ENCODE measurements around the gene TMEM170B.
"Not testable (repeated sequence)": the region's sequence is repeated elsewhere in the genome, so short reads cannot be mapped to it uniquely, and the experiment has no call there.

Gene TMEM170B

GRCh38 chr6:11548578-11548977, 11.0 kb downstream of the TMEM170B start:
- not testable (repeated sequence) for H2BK12ac ChIP-seq (ENCODE audit: low read length); H3K79me1 ChIP-seq (ENCODE audit: low read length); H3K79me2 ChIP-seq (ENCODE audit: control insufficient read depth, insufficient read depth, low read length, poor library complexity); H2BK120ac ChIP-seq (ENCODE audit: insufficient read depth, low read length, poor library complexity); H3K9me3 ChIP-seq (ENCODE audit: insufficient read depth, low read depth, low read length); H3K36me3 ChIP-seq (ENCODE audit: control insufficient read depth in 1 of 2, insufficient read depth in 2 of 2, low read length in 2 of 2); H3K4me2 ChIP-seq (ENCODE audit: low read length); H3K18ac ChIP-seq (ENCODE audit: low read length); H3K14ac ChIP-seq (ENCODE audit: low read length); H2BK5ac ChIP-seq (ENCODE audit: low read depth, low read length, poor library complexity); H3K4ac ChIP-seq (ENCODE audit: low read depth, low read length); H4K8ac ChIP-seq (ENCODE audit: low read depth, low read length); H3K23ac ChIP-seq (ENCODE audit: low read length); H4K12ac ChIP-seq (ENCODE audit: low read depth, low read length); H3K4me3 ChIP-seq (ENCODE audit: low read depth, low read length); DNase-seq; H3K9ac ChIP-seq (ENCODE audit: low read length); H3K4me1 ChIP-seq (ENCODE audit: control insufficient read depth in 1 of 2, insufficient read depth in 2 of 2, low read length in 2 of 2); H4K91ac ChIP-seq (ENCODE audit: low read depth, low read length); H2AFZ ChIP-seq (ENCODE audit: insufficient read depth, low read length, poor library complexity); H3K27ac ChIP-seq (ENCODE audit: low read depth, low read length); H2AK5ac ChIP-seq (ENCODE audit: low read length); H3K27me3 ChIP-seq (ENCODE audit: insufficient read depth, low read length)
- no CpG with 5 or more reads among the region's 4 CpGs for WGBS (ENCODE audit: extremely low coverage, insufficient coverage, insufficient read length)

- H4K91ac ChIP-seq (ENCODE audit: low read depth, low read length), result no peak overlapping the region
- H3K4me2 ChIP-seq (ENCODE audit: low read length), result no peak overlapping the region
- no peak overlapping the region for H2BK12ac ChIP-seq (ENCODE audit: low read length)
- H2BK5ac ChIP-seq (ENCODE audit: low read depth, low read length, poor library complexity), result no peak overlapping the region
- no peak for DNase-seq
- H3K9me3 ChIP-seq (ENCODE audit: insufficient read depth, low read depth, low read length), result no peaks in the 10 kb centered on the region
- WGBS (ENCODE audit: extremely low coverage, insufficient coverage, insufficient read length), result no CpG with 5 or more reads among the region's 1 CpG
- H3K14ac ChIP-seq (ENCODE audit: low read length), result no peak overlapping the region
- no peak overlapping the region for H3K9ac ChIP-seq (ENCODE audit: low read length)
- no peaks in the 10 kb centered on the region for H3K79me1 ChIP-seq (ENCODE audit: low read length)
- no peaks in the 10 kb centered on the region for H3K79me2 ChIP-seq (ENCODE audit: control insufficient read depth, insufficient read depth, low read length, poor library complexity)
- H2AK5ac ChIP-seq (ENCODE audit: low read length), result no peak overlapping the region
- no peak overlapping the region for H3K23ac ChIP-seq (ENCODE audit: low read length)
- H2AFZ ChIP-seq (ENCODE audit: insufficient read depth, low read length, poor library complexity), result no peak overlapping the region
- no peak overlapping the region for H2BK120ac ChIP-seq (ENCODE audit: insufficient read depth, low read length, poor library complexity)
- H3K27me3 ChIP-seq (ENCODE audit: insufficient read depth, low read length), result no peaks in the 10 kb centered on the region
- no peak overlapping the region for H3K18ac ChIP-seq (ENCODE audit: low read length)
- no peak overlapping the region for H3K4me3 ChIP-seq (ENCODE audit: low read depth, low read length)
- H3K36me3 ChIP-seq (ENCODE audit: control insufficient read depth in 1 of 2, insufficient read depth in 2 of 2, low read length in 2 of 2), result no peaks in the 10 kb centered on the region
- no peak overlapping the region for H4K12ac ChIP-seq (ENCODE audit: low read depth, low read length)
- no peak overlapping the region for H3K27ac ChIP-seq (ENCODE audit: low read depth, low read length)
- H4K8ac ChIP-seq (ENCODE audit: low read depth, low read length), result no peak overlapping the region
- H3K4ac ChIP-seq (ENCODE audit: low read depth, low read length), result no peak overlapping the region
- no peaks in the 10 kb centered on the region for H3K4me1 ChIP-seq (ENCODE audit: control insufficient read depth in 1 of 2, insufficient read depth in 2 of 2, low read length in 2 of 2)
These were observed 13.5 kb downstream of the TMEM170B start for GRCh38 chr6:11551053-11551452.

- no peaks in the 10 kb centered on the region for H3K27me3 ChIP-seq (ENCODE audit: insufficient read depth, low read length)
- no peak overlapping the region for H3K18ac ChIP-seq (ENCODE audit: low read length)
- no peak overlapping the region for H2AFZ ChIP-seq (ENCODE audit: insufficient read depth, low read length, poor library complexity)
- H3K9me3 ChIP-seq (ENCODE audit: insufficient read depth, low read depth, low read length), result no peaks in the 10 kb centered on the region
- H3K4ac ChIP-seq (ENCODE audit: low read depth, low read length), result no peak overlapping the region
- H3K79me1 ChIP-seq (ENCODE audit: low read length), result no peaks in the 10 kb centered on the region
- H3K14ac ChIP-seq (ENCODE audit: low read length), result no peak overlapping the region
- peak in 1 of 2 donors; percentile 8 for DNase-seq
- no peaks in the 10 kb centered on the region for H3K36me3 ChIP-seq (ENCODE audit: control insufficient read depth in 1 of 2, insufficient read depth in 2 of 2, low read length in 2 of 2)
- H4K8ac ChIP-seq (ENCODE audit: low read depth, low read length), result no peak overlapping the region
- no peak overlapping the region for H4K91ac ChIP-seq (ENCODE audit: low read depth, low read length)
- H3K4me1 ChIP-seq (ENCODE audit: control insufficient read depth in 1 of 2, insufficient read depth in 2 of 2, low read length in 2 of 2), result no peaks in the 10 kb centered on the region
- no peak overlapping the region for H2AK5ac ChIP-seq (ENCODE audit: low read length)
- H2BK5ac ChIP-seq (ENCODE audit: low read depth, low read length, poor library complexity), result no peak overlapping the region
- H3K4me2 ChIP-seq (ENCODE audit: low read length), result no peak overlapping the region
- H2BK12ac ChIP-seq (ENCODE audit: low read length), result no peak overlapping the region
- no peaks in the 10 kb centered on the region for H3K79me2 ChIP-seq (ENCODE audit: control insufficient read depth, insufficient read depth, low read length, poor library complexity)
- no peak overlapping the region for H3K27ac ChIP-seq (ENCODE audit: low read depth, low read length)
- H3K4me3 ChIP-seq (ENCODE audit: low read depth, low read length), result no peak overlapping the region
- no peak overlapping the region for H4K12ac ChIP-seq (ENCODE audit: low read depth, low read length)
- H3K9ac ChIP-seq (ENCODE audit: low read length), result no peak overlapping the region
- no peak overlapping the region for H2BK120ac ChIP-seq (ENCODE audit: insufficient read depth, low read length, poor library complexity)
- no peak overlapping the region for H3K23ac ChIP-seq (ENCODE audit: low read length)
These were observed 14.9 kb downstream of the TMEM170B start for GRCh38 chr6:11552442-11552841.

GRCh38 chr6:11553824-11554223, 16.3 kb downstream of the TMEM170B start:
- Histone ChIP-seq H3K23ac (ENCODE audit: low read length) (no peak overlapping the region), H3K27me3 (ENCODE audit: insufficient read depth, low read length) (no peaks in the 10 kb centered on the region), H2BK5ac (ENCODE audit: low read depth, low read length, poor library complexity) (no peak overlapping the region), H4K8ac (ENCODE audit: low read depth, low read length) (no peak overlapping the region), H3K4ac (ENCODE audit: low read depth, low read length) (no peak overlapping the region), H3K14ac (ENCODE audit: low read length) (no peak overlapping the region), H2AK5ac (ENCODE audit: low read length) (no peak overlapping the region), H3K79me2 (ENCODE audit: control insufficient read depth, insufficient read depth, low read length, poor library complexity) (no peaks in the 10 kb centered on the region), H2AFZ (ENCODE audit: insufficient read depth, low read length, poor library complexity) (no peak overlapping the region), H4K91ac (ENCODE audit: low read depth, low read length) (no peak overlapping the region), H3K18ac (ENCODE audit: low read length) (no peak overlapping the region), H3K36me3 (ENCODE audit: control insufficient read depth in 1 of 2, insufficient read depth in 2 of 2, low read length in 2 of 2) (no peaks in the 10 kb centered on the region), H3K9me3 (ENCODE audit: insufficient read depth, low read depth, low read length) (no peaks in the 10 kb centered on the region), H3K4me3 (ENCODE audit: low read depth, low read length) (no peak overlapping the region), H4K12ac (ENCODE audit: low read depth, low read length) (no peak overlapping the region), H3K9ac (ENCODE audit: low read length) (no peak overlapping the region), H2BK12ac (ENCODE audit: low read length) (no peak overlapping the region), H3K27ac (ENCODE audit: low read depth, low read length) (no peak overlapping the region), H3K4me1 (ENCODE audit: control insufficient read depth in 1 of 2, insufficient read depth in 2 of 2, low read length in 2 of 2) (no peaks in the 10 kb centered on the region), H3K4me2 (ENCODE audit: low read length) (no peak overlapping the region), H3K79me1 (ENCODE audit: low read length) (no peaks in the 10 kb centered on the region), H2BK120ac (ENCODE audit: insufficient read depth, low read length, poor library complexity) (no peak overlapping the region)
- no peak for DNase-seq
- WGBS (ENCODE audit: extremely low coverage, insufficient coverage, insufficient read length), result no CpG with 5 or more reads among the region's 3 CpGs

All from trophoblast cell (in vitro differentiated cells and primary cell).